HG02759 (cell line): ENCODE results near the gene SHLD1.

Experiments
- ATAC-seq: cut with Tn5 transposase; IDR thresholded peaks from one replicate; pipeline ENCODE4 v1.9.1; 2021; ENCODE audit warnings: mild to moderate bottlenecking, moderate library complexity; ENCODE audit not compliant: unreplicated experiment

SHLD1 gene

DNA sequence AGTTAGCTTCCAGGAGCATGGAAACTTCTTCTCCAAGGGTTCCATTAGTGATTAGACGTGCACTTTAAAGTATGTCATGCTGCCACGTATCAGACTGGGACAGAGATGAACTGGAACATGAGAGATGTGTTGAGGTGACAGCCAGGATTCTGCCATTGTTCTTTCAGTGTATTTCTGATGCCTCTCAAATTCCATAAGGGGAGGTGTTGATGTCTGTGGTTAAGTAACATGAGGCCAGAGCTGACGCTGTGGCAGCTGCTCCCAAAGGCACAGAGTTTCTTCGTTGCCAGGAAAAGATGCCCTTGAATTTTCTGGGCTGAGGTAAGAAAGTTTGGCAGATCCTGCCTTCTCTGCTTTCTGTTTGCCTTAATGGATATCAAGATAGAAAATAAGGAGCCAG is 136.6 kb downstream of the SHLD1 start:
- no peak for ATAC-seq

DNA sequence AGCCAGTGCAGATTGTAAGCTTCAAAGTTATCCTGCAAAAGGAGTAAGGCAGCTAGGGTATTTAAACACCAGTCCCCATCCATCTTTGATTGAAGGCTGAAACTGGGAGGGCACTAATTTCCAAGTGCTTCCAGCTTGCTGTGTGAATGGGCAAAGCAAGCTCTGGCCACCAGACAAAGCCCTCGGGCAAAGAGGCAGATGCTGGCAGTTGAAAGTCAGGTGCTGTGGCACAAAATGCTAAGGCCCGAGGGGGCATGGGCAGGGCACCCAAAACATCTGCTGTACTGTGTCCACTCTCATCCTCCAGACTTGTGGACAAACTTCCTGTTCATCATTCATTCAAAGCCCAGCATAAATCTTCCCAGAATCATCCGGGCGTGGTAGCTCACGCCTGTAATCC is 137.2 kb downstream of the SHLD1 start:
- ATAC-seq, result no peak

DNA sequence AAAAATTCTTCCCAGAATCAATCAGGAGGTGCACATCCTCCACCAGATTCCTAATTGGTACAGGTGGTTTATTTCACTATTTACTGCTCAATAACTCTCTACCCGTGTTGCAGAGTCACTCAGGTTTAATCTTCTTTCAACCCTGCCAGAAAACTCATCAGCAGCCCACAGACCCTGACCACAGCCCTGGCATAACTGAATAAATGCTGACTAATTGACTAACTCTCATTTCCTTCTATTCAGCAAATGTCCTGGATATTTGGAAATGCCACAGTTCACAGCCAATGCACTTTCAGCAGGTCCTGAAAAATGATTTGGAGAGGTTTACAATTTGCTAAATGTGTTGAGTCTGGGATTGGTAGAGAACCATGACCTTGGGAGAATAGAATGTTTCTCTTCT is 137.8 kb downstream of the SHLD1 start:
- no peak for ATAC-seq

DNA sequence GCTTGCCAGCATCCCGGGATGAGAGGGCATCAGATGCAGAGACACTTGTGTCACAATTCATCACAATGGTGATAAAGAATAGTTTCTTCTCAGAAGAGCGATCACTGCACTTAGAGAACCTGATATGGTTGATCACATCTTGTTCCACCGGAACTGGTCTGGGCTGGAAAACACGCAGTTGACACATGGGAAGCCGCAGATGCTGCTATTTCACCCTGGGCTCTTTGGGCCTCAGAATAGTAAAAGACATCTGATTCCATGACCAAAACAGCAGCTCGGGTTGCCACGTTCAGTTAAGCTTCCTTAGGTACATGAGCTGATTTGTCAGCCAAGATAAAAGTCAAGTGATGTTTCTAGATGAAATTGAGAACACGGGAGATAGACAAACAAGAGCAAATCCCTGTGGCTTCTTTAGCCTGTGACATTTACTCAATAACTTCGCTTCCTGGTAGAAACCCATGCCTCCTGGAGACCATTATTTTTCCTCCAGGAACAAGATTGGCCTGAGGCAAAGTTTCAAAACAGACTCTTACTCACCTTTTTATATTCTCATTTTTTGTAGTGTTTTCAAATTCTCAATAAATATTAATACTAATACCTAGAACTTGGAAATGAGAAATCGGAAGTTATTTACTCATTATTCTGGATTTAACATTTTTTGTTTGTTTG is 140.7 kb downstream of the SHLD1 start:
- ATAC-seq, result no peak

DNA sequence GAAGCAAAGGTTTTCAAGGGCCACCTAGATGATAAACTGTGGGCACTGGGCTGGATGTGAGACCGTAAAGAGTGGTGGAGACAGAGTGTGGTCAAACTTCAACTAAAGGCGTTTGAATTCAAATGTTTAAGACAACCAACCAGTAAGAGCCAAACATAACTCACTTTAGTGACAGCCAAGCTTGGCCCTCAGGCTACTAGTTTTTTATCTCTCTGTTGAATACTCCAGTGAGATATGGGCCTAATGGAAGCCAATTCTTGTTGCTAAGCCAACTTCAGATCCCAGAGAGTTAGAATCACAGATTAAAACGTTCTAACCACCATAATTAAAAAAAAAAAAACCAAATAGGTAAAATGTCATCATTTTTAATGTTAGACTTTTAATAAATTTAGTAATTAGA is 142.9 kb downstream of the SHLD1 start:
- no peak for ATAC-seq

DNA sequence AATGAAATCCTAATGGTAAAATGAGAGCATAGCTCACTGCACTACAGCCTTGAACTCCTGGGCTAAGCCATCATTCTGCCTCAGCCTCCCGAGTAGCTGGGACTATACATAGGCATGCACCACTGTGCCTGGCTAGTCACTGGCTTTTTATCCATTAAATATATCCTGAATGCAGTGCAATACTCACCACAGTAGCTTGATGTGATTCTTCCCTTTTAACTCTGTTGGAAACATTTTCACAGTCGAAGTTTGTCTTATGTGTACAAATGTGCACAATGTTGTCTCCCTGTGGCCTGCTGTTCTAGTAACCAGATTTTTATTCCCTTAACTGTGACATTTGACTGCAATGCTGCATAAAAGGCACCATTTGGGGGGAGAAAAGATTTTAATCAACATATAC is 143.4 kb downstream of the SHLD1 start:
- ATAC-seq, result no peak

DNA sequence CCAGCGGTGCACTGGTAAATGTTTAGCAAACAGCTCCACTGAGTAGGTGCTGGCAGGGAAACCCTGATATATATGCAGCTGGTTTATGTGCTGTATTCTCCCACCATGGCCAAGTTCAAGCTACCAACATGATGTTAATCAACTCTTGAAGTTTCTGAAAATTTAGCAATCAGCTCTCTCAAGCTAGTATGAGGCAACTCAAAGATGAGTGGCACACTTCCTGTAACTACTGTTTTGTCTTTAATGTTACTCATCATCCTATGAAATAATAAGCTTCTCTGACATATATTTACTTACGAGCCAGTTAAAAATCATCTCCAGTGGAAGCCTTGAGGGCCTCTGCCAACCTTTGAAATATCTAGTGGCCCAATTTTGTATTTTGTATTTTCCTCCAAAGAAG is 145.4 kb downstream of the SHLD1 start:
- no peak for ATAC-seq

DNA sequence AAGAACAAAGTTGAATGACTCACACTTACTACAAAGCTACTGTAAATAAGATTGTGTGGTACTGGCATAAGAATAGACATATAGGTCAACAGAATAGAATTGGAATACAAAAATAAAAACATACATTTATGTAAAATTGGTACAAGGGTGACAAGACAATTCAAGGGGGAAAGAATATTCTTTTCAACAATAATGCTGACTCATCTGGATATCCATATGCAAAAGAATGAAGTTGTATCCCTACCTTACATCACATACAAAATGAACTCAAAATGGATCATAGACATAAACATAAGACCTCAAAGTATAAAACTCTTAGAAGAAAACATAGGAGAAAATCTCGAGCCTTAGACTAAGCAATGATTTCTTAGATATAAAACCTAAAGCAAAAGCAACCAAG is 149.2 kb downstream of the SHLD1 start:
- ATAC-seq, result no peak

DNA sequence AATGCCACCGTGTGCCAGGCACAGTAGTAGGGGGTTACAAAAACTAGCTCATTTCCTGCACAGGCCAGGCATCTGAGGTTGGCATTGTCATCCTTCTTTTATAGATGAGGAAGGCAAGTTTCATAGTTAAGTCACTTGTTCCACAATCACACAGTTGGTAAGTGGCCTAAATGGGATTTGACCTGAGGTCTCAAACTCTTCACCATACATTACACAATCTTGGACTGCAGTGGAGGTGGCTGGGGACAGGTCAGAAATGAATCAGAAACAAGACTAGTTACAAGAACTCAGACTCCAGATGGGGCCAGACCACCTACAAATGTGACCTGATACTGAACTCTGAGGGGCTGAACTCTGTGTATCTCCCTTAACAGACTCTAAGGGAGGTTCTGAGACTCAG is 150.7 kb downstream of the SHLD1 start:
- no peak for ATAC-seq

DNA sequence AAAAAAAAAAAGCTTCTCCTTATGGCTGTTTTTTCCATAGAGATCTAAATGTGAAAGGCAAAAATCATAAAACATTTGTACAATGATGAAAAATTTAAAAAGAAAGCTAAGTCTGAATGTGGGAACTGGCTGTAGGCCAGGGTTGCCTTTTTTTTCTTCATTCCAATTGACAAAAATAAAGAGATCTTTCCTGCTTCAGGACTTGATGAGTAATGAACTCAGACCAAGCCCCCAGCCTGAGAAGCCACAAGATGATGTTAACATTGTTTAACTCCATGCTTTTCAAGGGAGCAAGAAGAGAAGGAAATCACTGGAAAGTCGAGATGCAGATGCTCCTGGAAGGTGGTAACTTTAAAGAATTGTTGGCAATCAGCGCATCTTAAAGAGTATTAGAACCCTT is 158.8 kb downstream of the SHLD1 start:
- ATAC-seq, result no peak

DNA sequence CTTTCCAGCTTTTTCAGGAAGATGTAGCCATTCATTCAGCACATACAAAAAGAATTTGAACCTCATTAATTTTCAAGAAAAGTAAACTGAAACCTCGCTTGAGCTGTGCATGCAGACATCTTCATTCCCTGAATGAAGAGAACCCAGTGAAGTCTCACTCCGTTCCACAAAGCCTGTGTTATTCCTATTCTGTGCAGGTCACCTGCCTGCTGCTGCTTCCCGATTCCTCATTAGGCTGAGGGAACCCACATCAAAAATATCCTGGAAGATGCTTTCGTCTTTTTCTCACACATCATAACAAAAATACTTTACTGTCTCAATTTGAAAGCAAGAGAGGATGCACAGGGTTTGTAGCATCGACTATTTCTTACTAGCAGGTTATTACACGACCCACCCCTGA is 160.0 kb downstream of the SHLD1 start:
- ATAC-seq, result no peak

DNA sequence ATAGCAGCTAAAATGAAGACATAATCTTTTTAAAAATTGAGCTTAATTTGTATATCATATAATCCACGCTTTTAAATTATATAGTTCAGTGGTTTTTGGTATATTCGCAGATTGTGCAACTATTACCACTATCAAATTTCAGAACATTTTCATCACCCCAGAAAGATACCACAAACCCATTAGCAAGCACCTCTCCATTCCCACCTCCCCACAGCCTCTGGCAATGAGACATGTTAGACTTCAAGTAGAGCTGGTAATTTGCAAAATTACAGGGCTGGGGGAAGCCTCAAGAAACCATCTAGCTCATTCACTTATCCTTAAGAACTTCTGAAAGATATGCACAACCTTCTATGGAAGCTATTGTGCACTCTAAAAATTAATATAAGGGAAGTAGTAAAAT is 163.0 kb downstream of the SHLD1 start:
- no peak for ATAC-seq
